ENCODE data around the gene RAB28.

DNA sequence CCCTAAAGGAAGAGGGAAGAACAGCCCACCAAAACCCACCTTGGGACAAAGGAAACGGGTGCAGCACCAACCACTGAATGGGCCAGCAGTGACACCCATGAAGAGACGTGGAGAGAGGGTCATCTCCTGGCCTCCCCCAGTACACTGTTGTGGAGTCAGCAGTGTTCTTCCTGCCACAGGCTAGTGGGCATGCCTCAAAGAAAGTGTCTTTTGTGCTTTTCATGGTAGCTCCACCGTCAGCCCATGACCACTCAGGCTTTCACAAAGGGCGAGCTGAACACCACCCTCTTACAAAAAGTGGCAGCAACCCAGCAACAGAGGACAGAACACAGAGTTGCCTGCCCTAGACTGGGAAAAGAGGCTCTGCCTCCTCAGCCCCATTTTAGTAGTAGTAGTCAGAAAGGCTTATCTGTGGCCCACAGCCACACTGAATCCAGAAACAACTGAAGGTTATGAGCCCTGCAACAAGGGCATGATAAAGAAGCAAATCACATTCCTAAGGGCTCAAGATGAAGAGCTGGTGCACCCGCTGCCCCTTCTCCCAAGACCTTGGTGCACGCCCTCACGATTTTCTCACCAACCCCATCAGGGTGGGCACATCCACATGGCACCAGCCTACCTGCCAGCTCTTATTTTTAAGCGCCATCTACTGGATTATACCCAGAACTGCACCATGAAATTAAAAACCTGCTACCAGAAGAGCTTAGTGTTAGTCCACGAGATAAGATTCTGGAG, 53.1 kb downstream of the RAB28 start:
- peak; percentile 50 for TF ChIP-seq CTCF (IDR thresholded peaks at IDR 0.05)
- no peak for TF ChIP-seq EZH2phosphoT487 (IDR thresholded peaks at IDR 0.05)
